Measurements from ENCODE around the gene KCNJ9. TPM values are rescaled to one million over a fixed set of nuclear protein-coding genes. Genes with fewer than 3 reads are reported as not detected.

The KCNJ9 gene
- total RNA-seq, 3 donors from 2014 or later (not counting 1 experiment from before 2014, with no cell fraction given) = not detected

DNA sequence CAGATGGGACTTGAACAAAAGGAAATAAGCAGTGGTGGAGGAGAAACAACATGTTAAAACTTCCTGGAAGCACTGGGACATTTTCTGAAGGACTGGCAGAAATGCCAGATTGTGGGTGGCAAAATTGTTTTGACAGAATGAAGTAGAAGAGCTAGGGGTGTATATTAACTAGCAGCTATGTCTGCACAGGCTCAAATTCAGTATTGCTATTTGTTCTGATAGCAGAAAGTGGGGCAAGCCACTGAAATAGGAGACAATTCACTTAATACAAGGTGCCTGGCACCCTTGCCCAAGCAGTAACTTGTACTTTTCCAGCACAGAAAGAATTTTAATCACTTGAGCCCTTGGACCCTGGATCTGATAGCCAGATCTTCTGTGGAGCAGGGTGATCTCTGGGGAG lies 37.8 kb upstream of the KCNJ9 start:
- Histone ChIP-seq H3K4me3 (ENCODE audit: low read length) (no peak overlapping the region), H3K9me3 (ENCODE audit: control insufficient read depth, insufficient read depth, low read length) (no peaks in the 10 kb centered on the region), H3K27me3 (ENCODE audit: control insufficient read depth, insufficient read depth, low read length) (no peaks in the 10 kb centered on the region), H3K4me1 (ENCODE audit: control insufficient read depth, insufficient read depth, low read length) (peaks cover 7% of the 10 kb centered on the region), H3K36me3 (ENCODE audit: control insufficient read depth, insufficient read depth, low read length) (no peaks in the 10 kb centered on the region), H3K27ac (ENCODE audit: low read length) (no peak overlapping the region)
- H3K9me3 Mint-ChIP-seq = no peaks in the 10 kb centered on the region
- no peak overlapping the region for H3K4me3 Mint-ChIP-seq
- H3K36me3 Mint-ChIP-seq = no peaks in the 10 kb centered on the region
- no peak overlapping the region for H3K27ac Mint-ChIP-seq
- ATAC-seq (no peak), DNase-seq (no peak)
- intact Hi-C loops (cut with micrococcal nuclease) = no loop called here
- H3K27me3 Mint-ChIP-seq (ENCODE audit: low read depth in 2 of 2) = peaks cover 0 to 11% of the 10 kb centered on the region in 2 donors
- H3K4me1 Mint-ChIP-seq = peaks cover 11 to 12% of the 10 kb centered on the region in 2 donors
- TF ChIP-seq, protein P1, sequence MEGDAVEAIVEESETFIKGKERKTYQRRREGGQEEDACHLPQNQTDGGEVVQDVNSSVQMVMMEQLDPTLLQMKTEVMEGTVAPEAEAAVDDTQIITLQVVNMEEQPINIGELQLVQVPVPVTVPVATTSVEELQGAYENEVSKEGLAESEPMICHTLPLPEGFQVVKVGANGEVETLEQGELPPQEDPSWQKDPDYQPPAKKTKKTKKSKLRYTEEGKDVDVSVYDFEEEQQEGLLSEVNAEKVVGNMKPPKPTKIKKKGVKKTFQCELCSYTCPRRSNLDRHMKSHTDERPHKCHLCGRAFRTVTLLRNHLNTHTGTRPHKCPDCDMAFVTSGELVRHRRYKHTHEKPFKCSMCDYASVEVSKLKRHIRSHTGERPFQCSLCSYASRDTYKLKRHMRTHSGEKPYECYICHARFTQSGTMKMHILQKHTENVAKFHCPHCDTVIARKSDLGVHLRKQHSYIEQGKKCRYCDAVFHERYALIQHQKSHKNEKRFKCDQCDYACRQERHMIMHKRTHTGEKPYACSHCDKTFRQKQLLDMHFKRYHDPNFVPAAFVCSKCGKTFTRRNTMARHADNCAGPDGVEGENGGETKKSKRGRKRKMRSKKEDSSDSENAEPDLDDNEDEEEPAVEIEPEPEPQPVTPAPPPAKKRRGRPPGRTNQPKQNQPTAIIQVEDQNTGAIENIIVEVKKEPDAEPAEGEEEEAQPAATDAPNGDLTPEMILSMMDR (IDR thresholded peaks at IDR 0.05) = no peak

DNA sequence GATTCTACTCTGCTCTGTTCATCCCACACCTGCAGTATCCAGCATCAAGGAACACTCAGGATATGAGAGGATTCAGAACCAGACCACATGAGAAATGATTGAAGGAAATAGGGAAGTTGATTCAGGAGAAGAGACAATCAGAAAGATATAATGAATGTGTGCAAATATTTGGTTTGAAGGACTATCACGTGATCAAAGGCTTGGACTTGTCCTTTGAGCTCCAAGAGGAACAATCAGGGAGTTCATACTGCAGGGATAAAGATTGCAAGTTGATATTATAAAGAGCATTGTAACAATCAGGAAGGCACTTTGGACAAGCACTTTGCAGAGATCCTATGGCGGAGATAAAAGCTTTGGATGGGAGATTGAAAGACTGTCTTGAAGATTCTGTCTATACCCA lies 35.7 kb upstream of the KCNJ9 start:
- WGBS (ENCODE audit: insufficient coverage) = 70% methylated on average over 2 of the region's 2 CpGs
- Histone ChIP-seq H3K27me3 (ENCODE audit: control insufficient read depth, insufficient read depth, low read length) (no peaks in the 10 kb centered on the region), H3K9me3 (ENCODE audit: control insufficient read depth, insufficient read depth, low read length) (no peaks in the 10 kb centered on the region), H3K27ac (ENCODE audit: low read length) (no peak overlapping the region), H3K4me3 (ENCODE audit: low read length) (no peak overlapping the region), H3K4me1 (ENCODE audit: control insufficient read depth, insufficient read depth, low read length) (peaks cover 7% of the 10 kb centered on the region), H3K36me3 (ENCODE audit: control insufficient read depth, insufficient read depth, low read length) (no peaks in the 10 kb centered on the region)
- TF ChIP-seq, protein P1 (IDR thresholded peaks at IDR 0.05) = no peak
- Mint-ChIP-seq H3K9me3 (no peaks in the 10 kb centered on the region), H3K36me3 (no peaks in the 10 kb centered on the region), H3K4me3 (no peak overlapping the region), H3K27me3 (ENCODE audit: low read depth in 2 of 2) (peaks cover 0 to 19% of the 10 kb centered on the region in 2 donors), H3K4me1 (peaks cover 11 to 12% of the 10 kb centered on the region in 2 donors), H3K27ac (no peak overlapping the region)
- no peak for ATAC-seq
- no peak for DNase-seq
- intact Hi-C loops (cut with micrococcal nuclease) = loop anchor here (2.0 kb wide), 1 partner anchor 33 kb away; no protein-coding TSS in a partner anchor

DNA sequence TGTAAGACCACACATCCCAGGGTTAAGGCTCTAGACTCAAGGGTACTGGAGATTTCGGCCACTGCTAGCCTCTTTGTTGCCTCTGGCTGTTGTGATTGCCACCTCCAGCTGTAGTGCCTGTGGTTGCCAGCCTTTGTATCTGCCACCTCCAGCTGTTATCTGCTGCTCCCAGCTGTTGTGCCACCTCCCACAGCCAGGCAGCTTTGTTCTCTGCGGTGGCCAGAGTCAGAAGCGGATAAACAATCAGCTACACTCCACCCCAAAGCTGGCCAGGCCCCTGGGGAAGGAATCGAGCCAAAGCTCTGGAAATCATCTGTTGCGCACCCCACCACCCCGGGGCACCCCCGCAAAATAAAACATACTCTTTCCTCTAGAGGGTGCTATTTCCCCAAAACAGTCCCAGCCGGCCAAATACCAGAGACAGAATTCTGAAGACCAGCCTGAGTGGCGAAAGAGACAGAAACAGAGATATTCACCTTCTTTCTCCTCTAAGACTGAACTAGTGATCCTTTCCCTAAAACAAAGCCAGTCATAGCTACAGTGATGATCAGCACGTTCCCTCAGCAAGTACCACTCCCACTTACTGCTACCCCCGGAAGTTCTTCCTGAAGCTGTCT lies 34.7 kb upstream of the KCNJ9 start:
- Mint-ChIP-seq H3K36me3 (no peaks in the 10 kb centered on the region), H3K9me3 (no peaks in the 10 kb centered on the region), H3K27ac (peak overlapping the region in 1 of 2 donors; percentile 32), H3K4me3 (peak overlapping the region; percentile 72), H3K4me1 (peaks cover 11 to 12% of the 10 kb centered on the region in 2 donors), H3K27me3 (ENCODE audit: low read depth in 2 of 2) (peaks cover 3 to 24% of the 10 kb centered on the region in 2 donors)
- TF ChIP-seq, protein P1 (IDR thresholded peaks at IDR 0.05) = peak; percentile 67
- ATAC-seq (peak; percentile 80 to 86 (median 82)), DNase-seq (peak in 1 of 2 donors; percentile 70)
- Histone ChIP-seq H3K4me1 (ENCODE audit: control insufficient read depth, insufficient read depth, low read length) (peaks cover 7% of the 10 kb centered on the region), H3K27ac (ENCODE audit: low read length) (no peak overlapping the region), H3K27me3 (ENCODE audit: control insufficient read depth, insufficient read depth, low read length) (no peaks in the 10 kb centered on the region), H3K9me3 (ENCODE audit: control insufficient read depth, insufficient read depth, low read length) (no peaks in the 10 kb centered on the region), H3K4me3 (ENCODE audit: low read length) (no peak overlapping the region), H3K36me3 (ENCODE audit: control insufficient read depth, insufficient read depth, low read length) (no peaks in the 10 kb centered on the region)
- 2% methylated on average over 11 of the region's 11 CpGs for WGBS (ENCODE audit: insufficient coverage)
- intact Hi-C loops (cut with micrococcal nuclease) = loop anchor here (2.0 kb wide), 1 partner anchor 32 kb away; no protein-coding TSS in a partner anchor
